ENCODE results near the gene FAM50A. TPM values are rescaled to one million over a fixed set of nuclear protein-coding genes. Genes with fewer than 3 reads are reported as not detected.

Gene FAM50A
- total RNA-seq, 1 experiment from 2014 or later: 53.8 TPM

DNA sequence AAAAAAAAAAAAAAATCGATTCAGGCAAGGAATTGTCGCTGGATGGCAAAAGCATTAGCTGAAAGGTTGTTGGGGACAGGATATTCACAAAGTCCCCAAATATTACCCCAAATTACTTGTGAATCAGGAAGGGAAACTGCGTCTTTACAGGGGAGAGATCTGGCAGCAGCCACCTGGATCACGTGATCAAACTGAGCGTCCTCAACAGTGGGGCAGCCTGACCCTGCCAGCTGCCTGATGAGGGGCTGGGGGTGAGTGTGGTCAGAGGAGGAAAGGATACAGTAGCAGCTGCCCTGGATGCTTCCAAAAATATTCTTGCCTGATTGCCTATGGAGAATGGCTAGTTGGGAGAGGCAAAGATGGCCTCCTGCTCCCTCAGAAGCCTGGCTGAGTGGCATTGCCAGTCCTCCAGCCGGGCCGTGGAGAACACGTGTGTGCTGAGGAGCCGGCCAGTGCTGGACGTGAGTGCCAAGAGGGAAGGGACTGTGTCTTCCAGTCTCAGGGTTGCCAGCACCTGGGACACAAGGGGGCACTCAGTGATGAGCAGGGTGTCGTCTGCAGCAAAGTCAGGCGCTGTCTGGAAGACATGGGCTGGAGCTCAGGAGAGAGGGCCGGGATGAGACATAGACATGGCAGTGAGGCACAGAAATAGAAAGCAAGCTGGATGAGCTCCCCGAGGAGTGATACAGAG lies 38.1 kb downstream of the FAM50A start:
- BruUV-seq (replicated peaks): no TSS peak
- Histone ChIP-seq H3K9me2 (replicated peaks; ENCODE audit: low read length) (no peaks in the 10 kb centered on the region), H3K79me2 (ENCODE audit: low read length) (peaks cover 29% of the 10 kb centered on the region), H3K27me3 (ENCODE audit: low read length) (no peaks in the 10 kb centered on the region), H3K4me2 (ENCODE audit: low read length) (no peak overlapping the region), H4K20me1 (ENCODE audit: low read length) (no peaks in the 10 kb centered on the region), H3K9ac (ENCODE audit: low read length) (no peak overlapping the region), H3K36me3 (ENCODE audit: low read depth, low read length) (peaks cover 12% of the 10 kb centered on the region), H3K9me3 (ENCODE audit: low read length) (no peaks in the 10 kb centered on the region), H3K4me1 (ENCODE audit: insufficient read depth, low read length) (peaks cover 35% of the 10 kb centered on the region), H3F3A (ENCODE audit: low read length, unreplicated experiment) (no peaks in the 10 kb centered on the region), H3K27ac (ENCODE audit: low read length) (no peak overlapping the region), H2AFZ (ENCODE audit: low read length) (no peak overlapping the region), H3K4me3 (ENCODE audit: low read length) (no peak overlapping the region)
- POLR2A ChIA-PET (ENCODE audit: unreplicated experiment): interaction anchor here (0.5 to 0.7 kb wide), 2 partner anchors 9 to 23 kb away, joined by 4 to 11 read pairs; no protein-coding TSS in a partner anchor
- no peak for DNase-seq
- intact Hi-C loops (cut with micrococcal nuclease): no loop called here
- CTCF ChIA-PET: interaction anchor here (0.6 kb wide), 1 partner anchor 45 kb away, joined by 3 read pairs; no protein-coding TSS in a partner anchor
- ATAC-seq: no peak
- TF ChIP-seq EZH2phosphoT487 (IDR thresholded peaks at IDR 0.05; ENCODE audit: borderline replicate concordance, low read length): no peak
- TF ChIP-seq EZH2 (IDR thresholded peaks at IDR 0.05; ENCODE audit: low read length, unreplicated experiment): no peak
- TF ChIP-seq, protein P1, sequence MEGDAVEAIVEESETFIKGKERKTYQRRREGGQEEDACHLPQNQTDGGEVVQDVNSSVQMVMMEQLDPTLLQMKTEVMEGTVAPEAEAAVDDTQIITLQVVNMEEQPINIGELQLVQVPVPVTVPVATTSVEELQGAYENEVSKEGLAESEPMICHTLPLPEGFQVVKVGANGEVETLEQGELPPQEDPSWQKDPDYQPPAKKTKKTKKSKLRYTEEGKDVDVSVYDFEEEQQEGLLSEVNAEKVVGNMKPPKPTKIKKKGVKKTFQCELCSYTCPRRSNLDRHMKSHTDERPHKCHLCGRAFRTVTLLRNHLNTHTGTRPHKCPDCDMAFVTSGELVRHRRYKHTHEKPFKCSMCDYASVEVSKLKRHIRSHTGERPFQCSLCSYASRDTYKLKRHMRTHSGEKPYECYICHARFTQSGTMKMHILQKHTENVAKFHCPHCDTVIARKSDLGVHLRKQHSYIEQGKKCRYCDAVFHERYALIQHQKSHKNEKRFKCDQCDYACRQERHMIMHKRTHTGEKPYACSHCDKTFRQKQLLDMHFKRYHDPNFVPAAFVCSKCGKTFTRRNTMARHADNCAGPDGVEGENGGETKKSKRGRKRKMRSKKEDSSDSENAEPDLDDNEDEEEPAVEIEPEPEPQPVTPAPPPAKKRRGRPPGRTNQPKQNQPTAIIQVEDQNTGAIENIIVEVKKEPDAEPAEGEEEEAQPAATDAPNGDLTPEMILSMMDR (conservative IDR thresholded peaks at IDR 0.05; ENCODE audit: low read depth, low read length): no peak

GRCh38 chrX:154482786-154483185 lies 38.8 kb downstream of the FAM50A start:
- BruUV-seq (replicated peaks): no TSS peak
- peaks cover 36% of the 10 kb centered on the region for H3K4me1 ChIP-seq (ENCODE audit: insufficient read depth, low read length)
- H3K9ac ChIP-seq (ENCODE audit: low read length): no peak overlapping the region
- H3K79me2 ChIP-seq (ENCODE audit: low read length): peaks cover 32% of the 10 kb centered on the region
- H3K36me3 ChIP-seq (ENCODE audit: low read depth, low read length): peaks cover 15% of the 10 kb centered on the region
- H3K4me3 ChIP-seq (ENCODE audit: low read length): no peak overlapping the region
- ChIA-PET CTCF (no interaction called here), POLR2A (ENCODE audit: unreplicated experiment) (no interaction called here)
- H2AFZ ChIP-seq (ENCODE audit: low read length): no peak overlapping the region
- no peak overlapping the region for H3K27ac ChIP-seq (ENCODE audit: low read length)
- H3F3A ChIP-seq (ENCODE audit: low read length, unreplicated experiment): no peaks in the 10 kb centered on the region
- H3K4me2 ChIP-seq (ENCODE audit: low read length): no peak overlapping the region
- TF ChIP-seq, protein P1 (conservative IDR thresholded peaks at IDR 0.05; ENCODE audit: low read depth, low read length): no peak
- TF ChIP-seq EZH2phosphoT487 (IDR thresholded peaks at IDR 0.05; ENCODE audit: borderline replicate concordance, low read length): no peak
- no peak for TF ChIP-seq EZH2 (IDR thresholded peaks at IDR 0.05; ENCODE audit: low read length, unreplicated experiment)
- H3K9me3 ChIP-seq (ENCODE audit: low read length): no peaks in the 10 kb centered on the region
- H4K20me1 ChIP-seq (ENCODE audit: low read length): no peaks in the 10 kb centered on the region
- DNase-seq (no peak), ATAC-seq (no peak)
- H3K9me2 ChIP-seq (replicated peaks; ENCODE audit: low read length): no peaks in the 10 kb centered on the region
- H3K27me3 ChIP-seq (ENCODE audit: low read length): no peaks in the 10 kb centered on the region
- intact Hi-C loops (cut with micrococcal nuclease): no loop called here

DNA sequence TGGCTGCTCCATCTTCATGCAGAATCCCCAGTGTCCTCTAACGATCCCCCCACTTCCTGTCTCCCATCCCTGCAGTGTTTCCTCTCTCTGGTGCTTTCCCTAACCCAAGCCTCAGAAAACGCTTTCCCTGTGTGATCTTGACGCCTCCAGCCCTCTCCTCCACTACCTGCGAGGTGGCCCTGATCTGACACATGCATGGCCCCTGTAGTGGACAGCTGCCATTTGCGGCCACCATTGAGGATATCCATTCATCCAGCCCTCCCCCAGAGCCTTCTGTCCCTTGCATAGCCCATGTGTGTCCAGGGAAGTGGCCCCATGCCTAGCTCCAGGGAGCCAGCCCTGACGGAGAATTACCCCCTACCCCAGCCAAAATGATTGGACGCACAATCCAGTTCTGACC lies 39.4 kb downstream of the FAM50A start:
- CTCF ChIA-PET: no interaction called here
- no peak for ATAC-seq
- POLR2A ChIA-PET (ENCODE audit: unreplicated experiment): no interaction called here

More for the DNA sequence above, 39.4 kb downstream of the FAM50A start:
- no peaks in the 10 kb centered on the region for H3K27me3 ChIP-seq (ENCODE audit: low read length)
- intact Hi-C loops (cut with micrococcal nuclease): no loop called here
- H3K27ac ChIP-seq (ENCODE audit: low read length): no peak overlapping the region
- no peak overlapping the region for H2AFZ ChIP-seq (ENCODE audit: low read length)
- no peaks in the 10 kb centered on the region for H3F3A ChIP-seq (ENCODE audit: low read length, unreplicated experiment)
- H3K4me2 ChIP-seq (ENCODE audit: low read length): no peak overlapping the region
- H3K4me1 ChIP-seq (ENCODE audit: insufficient read depth, low read length): peaks cover 31% of the 10 kb centered on the region
- peaks cover 33% of the 10 kb centered on the region for H3K79me2 ChIP-seq (ENCODE audit: low read length)
- peaks cover 15% of the 10 kb centered on the region for H3K36me3 ChIP-seq (ENCODE audit: low read depth, low read length)
- no peak overlapping the region for H3K9ac ChIP-seq (ENCODE audit: low read length)
- H3K9me2 ChIP-seq (replicated peaks; ENCODE audit: low read length): no peaks in the 10 kb centered on the region
- H3K9me3 ChIP-seq (ENCODE audit: low read length): no peaks in the 10 kb centered on the region
- no peak overlapping the region for H3K4me3 ChIP-seq (ENCODE audit: low read length)
- DNase-seq: no peak
- H4K20me1 ChIP-seq (ENCODE audit: low read length): no peaks in the 10 kb centered on the region
- TF ChIP-seq EZH2 (IDR thresholded peaks at IDR 0.05; ENCODE audit: low read length, unreplicated experiment) (no peak), EZH2phosphoT487 (IDR thresholded peaks at IDR 0.05; ENCODE audit: borderline replicate concordance, low read length) (no peak)
- TF ChIP-seq, protein P1 (conservative IDR thresholded peaks at IDR 0.05; ENCODE audit: low read depth, low read length): no peak
- no TSS peak for BruUV-seq (replicated peaks)

Data from PC-3 (cell line).